ENCODE data around the gene FZR1. TPM values are rescaled to one million over a fixed set of nuclear protein-coding genes. Genes with fewer than 3 reads are reported as not detected.
A peak's percentile ranks its signal among the peaks of the same experiment; 100 is the strongest.
"Not testable (repeated sequence)": the region's sequence is repeated elsewhere in the genome, so short reads cannot be mapped to it uniquely, and the experiment has no call there.

The FZR1 gene
- total RNA-seq, 1 donor from 2014 or later = 46.6 TPM

DNA sequence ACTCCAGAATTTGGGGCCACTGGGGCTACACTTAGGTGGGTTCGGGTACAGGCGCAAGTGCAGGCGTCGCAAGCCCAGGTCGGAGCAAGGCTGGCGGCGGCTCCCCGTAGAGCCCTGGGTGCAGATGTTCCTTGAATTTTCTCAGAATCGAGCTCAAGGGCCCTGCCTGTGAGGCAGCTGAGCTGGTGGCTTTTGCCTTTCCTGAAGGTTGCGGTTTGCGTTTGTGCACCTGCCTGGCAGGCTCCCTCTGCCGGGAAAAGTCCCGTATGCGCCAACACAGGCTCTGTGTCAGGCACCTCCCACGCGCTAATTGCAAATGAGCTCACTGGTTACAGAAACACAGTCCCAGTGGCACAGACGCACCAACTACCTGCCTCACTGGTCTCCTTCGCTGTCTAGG lies 11.6 kb upstream of the FZR1 start:
- DNase-seq (ENCODE audit: low read depth, low spot score) = no peak

DNA sequence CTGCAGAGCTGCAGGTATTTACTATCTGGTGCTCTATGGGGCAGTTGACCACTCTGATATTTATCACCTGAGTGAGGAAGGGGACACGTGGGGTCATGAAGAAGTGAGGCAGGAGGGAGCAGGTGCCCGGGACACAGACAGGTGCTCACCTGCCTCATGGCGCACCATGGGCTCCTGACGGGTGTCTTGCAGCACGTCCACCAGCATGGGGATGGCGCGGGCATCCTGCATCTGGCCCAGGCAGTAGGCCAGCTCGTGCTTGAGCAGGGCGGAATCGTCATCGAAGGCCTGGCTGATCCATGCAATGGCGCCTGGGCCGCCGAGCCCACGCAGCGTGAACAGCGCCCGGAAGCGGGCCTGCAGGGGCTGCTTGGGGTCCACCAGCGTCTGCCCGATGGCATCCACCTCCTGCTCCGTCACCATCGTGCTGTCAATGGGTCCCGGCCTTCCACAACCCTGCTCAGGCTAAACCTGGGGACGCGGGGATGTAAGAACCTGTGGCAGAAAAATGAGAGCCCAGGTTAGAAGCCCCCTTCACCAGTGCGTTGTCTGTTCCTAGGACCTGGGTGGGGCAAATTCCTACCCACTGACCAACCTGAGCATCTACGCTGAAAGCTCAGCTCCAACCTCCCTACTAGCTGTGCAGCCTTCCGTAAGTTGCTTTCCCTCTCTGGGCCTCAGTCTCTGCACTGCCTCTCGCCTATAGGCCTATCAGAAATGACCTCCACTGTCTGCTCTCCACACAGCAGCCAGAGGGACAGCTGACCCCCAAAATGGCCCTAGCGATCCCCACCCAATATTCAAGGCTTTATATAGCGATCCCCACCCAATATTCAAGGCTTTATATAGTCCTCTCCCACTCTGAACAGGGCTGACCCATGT lies 9.5 kb upstream of the FZR1 start:
- DNase-seq (ENCODE audit: low read depth, low spot score) = no peak

DNA sequence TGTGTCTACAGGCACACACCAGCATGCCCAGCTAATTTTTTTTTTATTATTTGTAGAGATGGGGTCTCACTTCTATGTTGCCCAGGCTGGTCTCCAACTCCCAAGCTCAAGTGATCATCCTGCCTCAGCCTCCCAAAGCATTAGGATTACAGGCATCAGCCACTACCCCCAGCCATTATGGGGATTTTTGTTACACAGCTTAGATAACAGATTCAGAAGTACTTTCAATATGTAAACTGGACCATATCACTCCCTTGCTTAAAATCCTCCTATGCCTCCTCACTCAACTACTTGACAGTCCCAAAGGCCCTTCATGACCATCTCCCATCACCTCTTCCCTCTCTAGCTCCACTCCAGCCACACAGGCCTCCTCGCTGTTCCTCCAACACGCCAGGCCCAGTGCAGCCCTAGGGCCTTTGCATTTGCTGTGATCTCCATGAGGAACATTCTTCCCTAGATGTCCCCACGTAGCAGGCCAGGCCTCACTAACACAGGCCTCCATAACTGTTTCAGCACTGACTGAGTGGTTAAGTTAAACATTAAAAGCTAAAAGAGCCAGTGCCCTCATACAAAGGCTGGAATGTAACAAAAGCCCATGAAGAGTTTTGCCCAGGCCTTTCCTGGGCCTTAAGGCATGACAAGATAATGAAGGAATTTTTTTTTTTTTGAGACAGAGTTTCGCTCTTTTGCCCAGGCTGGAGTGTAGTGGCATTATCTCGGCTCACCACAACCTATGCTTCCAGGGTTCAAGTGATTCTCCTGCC lies 8.2 kb upstream of the FZR1 start:
- DNase-seq (ENCODE audit: low read depth, low spot score) = no peak

DNA sequence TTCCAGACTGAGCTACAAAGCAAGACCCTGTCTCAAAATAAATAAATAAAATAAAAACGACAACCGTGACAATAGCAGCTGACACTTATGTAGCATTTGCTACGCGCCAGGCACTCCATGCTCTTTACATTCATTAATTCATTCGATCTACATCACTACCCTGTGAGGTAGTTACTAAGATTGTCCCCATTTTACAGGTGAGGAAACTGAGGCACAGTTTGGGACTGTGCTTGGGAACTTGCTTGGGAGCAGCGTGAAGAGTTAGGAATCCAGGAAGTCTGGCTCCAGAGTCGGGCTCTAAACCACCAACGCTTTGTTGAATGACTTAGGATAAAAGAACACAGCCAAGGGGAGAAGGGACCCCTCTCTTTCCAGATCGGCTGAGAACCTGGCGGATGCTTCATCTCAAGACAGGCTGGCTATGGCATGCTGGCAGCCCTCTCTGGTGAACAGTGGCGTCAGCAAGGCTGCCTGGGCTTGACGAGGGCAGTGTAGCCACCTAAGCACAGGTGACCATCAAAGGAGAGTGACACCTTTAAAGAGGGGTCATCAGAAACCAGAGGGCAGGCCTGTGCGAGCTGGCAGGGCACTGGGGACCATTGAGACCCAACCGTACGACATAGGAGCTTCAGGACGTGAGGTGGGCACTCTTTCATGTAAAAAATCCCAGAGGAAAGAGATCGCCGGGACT lies 6.2 kb upstream of the FZR1 start:
- no peak for DNase-seq (ENCODE audit: low read depth, low spot score)

DNA sequence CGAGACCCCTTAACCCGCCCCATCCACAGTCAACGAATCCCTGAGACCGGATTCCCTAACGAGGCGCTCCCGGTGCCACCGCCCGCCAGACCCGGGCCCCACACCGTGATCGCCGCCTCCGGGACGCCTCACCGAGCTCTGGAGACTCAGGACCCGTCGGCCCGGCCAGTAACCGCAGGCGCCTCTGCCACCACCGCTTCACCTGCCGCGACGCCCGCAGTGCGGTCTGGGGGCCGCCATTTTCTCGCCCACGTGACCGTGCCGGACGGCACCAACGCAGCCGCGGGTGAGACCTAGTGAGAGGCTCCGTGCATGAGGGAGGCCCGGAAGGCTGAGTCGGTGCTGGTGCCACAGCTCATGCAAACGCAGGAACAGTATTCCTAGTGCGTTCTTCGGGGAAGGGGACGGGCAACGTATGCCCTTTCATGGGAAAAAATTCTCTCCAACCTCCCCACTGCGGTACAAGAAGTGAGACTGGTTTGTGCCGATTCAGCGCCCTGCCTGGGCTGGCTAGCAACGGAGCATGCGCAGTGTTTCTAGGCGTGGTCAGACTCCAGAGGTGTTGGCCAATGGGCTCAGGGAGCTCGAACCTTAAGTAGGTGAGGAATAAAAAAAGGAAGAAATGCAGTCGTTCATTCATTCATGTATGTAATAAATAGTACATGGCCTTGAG lies 5.5 kb upstream of the FZR1 start, which contains the start of gene DOHH:
TSS of gene DOHH (minus strand) at position 246 of the 673 bp plus-strand sequence. CDS start 3,860 bp downstream, outside the sequence.
- DNase-seq (ENCODE audit: low read depth, low spot score) = peak; percentile 88

DNA sequence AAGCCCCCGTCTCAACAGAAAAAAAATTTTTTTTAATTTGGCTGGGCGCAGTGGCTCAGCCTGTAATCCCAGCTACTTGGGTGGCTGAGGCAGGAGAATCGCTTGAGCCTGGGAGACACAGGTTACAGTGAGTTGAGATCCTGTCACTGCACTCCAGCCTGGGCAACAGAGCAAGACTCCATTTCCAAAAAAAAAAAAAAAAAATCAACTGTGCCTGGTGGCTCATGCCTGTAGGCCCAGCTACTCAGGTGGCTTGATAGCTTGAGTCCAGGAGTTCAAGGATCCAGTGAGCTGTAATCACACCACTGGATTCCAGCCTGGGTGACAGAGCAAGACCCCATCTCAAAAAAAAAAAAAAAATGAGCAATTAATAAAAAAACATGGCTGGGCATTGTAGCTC lies 4.3 kb upstream of the FZR1 start:
- no peak for DNase-seq (ENCODE audit: low read depth, low spot score)

DNA sequence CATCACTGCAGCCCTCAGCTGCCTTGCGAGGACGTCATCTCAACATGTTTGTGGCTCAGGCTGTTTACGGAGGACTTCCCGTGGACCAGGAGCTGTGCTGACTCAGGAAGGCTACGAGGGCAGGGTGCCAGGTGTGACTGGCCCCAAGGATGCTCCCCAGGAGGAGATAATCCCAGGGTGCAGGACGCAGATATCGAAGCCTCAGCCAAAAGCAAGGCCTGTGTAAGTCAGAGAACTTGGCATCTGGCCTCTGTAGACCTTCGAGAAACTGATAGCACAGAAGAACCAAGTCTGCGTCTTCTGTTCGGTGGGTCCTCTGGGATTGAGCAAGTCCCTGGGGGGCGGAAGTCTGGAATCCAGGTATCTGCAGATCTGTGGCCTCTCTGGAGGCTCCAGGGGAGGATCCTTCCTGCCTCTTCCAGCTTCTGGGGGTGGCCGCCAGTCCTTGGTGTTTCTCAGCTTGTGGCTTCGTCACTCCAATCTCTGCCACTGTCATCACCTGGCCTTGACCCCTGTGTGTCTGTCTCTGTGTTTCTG lies 3.0 kb upstream of the FZR1 start:
- no peak for DNase-seq (ENCODE audit: low read depth, low spot score)

DNA sequence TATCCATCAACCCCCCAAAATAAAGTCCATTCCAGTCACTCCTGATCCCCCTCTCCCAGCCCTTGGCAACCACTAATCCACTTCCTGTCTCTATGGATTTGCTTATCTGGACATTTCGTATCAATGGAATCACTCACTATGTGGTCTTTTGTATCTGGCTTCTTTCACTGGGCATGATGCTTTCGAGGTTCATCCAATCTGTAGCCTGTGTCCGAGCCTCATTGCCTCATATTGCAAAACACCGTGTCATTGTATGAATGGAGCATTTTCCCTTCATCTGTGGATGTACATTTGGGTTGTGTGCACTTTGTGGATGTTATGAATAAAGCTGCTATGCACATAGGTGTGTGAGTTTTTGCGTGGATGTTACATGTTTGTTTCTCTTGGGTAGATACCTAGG lies 1.4 kb upstream of the FZR1 start:
- DNase-seq (ENCODE audit: low read depth, low spot score) = no peak

DNA sequence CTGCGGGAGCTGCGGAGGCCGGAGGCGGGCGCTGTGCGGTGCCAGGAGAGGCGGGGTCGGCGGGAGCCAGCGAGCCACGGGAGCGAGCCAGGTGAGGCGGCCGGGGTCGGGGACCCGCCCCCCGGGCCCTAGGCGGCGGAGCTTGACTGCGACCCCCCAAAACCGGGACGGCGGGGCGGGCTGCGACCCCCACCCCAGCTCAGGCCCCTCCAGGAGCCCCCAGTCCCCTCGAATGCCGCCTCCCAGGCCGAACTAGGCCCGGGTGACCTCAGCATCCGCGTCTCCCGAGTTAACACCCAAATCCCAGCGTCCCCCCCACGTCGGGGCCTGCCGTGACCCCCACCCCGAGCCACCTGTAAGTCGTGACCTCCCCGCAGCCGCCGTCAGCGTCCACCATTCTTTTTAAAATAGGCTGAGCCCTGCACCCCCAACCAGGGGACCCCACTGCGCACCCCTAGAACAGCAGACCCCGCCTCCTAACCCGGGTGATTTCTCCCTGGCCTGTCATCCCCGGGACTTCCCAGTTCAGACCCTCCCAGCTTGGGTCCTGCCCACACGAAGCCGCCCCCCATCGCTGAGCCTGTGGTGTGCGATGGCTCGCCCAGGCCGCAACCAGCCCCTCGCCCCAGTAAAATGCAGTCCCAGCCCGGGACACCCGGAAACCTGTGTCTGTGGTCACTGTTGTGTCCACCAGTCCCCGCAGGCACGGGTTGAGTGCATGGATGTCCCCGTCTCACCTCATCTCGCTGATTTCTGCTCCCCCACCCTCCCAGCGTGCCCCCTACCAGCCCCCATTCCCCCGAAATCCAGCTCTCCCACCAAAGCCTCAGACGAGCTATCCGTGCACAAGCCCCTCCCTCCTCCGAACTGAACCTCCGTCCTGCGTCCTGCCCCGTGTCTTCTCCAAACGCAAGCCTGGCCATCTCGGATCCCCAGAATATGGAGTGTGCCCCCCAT lies 551 bp downstream of the FZR1 start:
- DNase-seq (ENCODE audit: low read depth, low spot score) = no peak

DNA sequence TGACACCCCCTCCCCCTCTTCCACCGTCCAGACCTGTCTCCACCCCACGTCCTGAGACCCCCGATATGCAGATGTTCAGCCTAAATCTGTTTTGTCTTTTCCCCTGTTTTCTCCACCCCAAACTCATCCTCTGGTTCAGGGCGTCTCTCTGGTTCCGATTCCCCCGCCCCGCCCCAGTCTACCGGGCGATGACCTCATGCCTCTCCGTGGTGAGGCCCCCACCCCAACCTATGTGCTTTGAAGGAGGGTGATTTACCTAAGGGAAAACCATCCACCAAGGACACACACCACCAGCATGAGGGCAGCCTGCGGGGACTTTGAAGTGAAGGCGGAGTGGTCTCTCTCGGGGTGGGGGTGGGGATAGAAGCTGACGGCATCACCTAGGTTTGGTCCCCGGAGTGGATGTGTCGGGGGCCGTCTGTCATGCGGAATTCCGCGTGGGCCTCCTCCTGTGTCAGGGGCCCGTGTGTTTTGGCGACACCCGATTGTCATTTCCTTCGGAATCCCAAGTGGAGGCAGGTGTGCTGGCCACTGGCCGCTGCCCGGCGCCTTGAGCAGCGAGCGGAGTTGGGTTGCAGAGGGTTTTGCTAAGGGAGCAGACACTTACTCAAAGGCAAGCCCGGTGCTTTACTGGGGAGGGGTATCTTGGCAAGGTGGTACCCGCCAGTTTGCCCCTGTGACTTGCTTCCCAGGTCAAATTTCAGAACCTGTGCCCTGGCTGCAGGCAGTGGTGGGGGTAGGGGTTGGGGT lies 1.4 kb downstream of the FZR1 start:
- no peak for DNase-seq (ENCODE audit: low read depth, low spot score)

DNA sequence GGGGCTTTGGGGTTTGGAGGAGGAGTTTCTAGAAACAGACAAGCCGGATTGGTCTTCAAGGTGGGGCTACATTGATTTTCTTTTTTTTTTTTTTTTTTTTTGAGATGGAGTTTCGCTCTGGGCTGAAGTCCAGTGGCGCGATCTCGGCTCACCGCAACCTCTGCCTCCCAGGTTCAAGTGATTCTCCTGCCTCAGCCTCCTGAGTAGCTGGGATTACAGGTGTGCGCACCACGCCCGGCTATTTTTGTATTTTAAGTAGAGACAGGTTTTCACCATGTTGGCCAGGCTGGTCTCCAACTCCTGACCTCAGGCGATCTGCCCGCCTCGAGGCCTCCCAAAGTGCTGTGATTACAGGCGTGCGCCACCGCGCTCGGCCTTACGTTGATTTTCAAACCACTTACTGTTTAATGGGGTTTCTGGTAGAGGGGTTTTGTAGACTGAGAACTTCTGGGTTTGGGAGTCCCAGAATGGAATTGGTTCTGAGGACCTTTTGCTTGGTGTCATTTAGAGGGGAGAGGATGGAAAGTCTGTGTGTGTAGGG lies 2.1 kb downstream of the FZR1 start:
- not testable (repeated sequence) for DNase-seq (ENCODE audit: low read depth, low spot score)

DNA sequence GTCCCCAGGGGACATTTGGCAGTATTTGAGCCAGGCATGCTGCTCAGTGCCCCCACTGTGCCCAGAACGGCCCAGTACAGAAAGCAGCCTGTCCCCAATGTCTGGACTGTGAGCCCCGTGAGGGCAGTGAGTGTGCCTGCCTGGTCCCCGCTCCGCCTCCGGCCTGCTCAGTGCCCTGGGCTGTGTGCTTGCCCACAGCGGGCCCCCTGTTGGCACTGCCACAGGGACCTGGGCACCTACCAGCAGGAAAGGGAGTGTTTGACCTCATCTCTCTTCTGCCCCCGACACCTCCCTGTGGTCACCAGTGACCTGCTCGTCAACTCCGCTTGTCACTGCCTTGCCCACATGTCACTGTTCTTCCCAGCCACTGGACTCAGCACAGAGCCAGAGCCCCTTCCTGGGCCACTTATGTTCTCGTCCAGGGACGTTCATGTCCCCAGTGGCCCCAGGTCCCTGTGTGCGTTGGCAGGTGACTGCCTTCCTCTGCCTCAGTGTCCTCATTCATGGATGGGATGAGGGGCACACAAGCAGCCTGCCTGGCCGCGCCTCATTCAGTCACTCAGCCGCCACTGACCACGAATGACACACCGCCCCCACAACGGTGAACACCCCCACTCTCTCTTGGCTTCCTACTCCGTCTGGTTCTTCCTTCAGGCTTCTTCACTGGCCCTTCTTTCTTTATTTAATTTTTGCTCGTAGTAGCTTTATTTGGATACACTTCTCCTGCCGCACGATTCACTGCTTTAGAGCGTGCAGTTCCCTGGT lies 2.8 kb downstream of the FZR1 start:
- DNase-seq (ENCODE audit: low read depth, low spot score) = no peak

DNA sequence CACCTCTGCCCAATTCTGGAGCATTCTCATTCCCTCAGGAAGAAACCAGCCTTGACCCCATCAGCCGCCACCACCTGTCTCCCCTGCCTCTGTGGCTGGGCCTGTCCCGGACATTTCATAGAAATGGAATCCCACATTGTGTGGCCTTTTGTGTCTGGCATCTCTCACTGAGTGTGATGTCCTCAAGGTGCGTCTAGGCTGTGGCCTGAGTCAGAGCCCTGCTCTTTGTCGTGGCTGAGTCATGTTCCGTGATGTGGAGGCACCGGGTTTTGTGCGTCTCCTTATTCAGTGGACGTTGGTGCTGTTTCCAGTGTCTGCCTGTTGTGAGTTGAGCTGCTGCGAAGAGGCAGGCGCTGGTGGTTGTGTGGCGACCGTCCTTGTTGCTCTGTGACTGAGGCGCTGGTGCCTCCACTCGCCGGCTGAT lies 3.5 kb downstream of the FZR1 start:
- DNase-seq (ENCODE audit: low read depth, low spot score) = no peak

DNA sequence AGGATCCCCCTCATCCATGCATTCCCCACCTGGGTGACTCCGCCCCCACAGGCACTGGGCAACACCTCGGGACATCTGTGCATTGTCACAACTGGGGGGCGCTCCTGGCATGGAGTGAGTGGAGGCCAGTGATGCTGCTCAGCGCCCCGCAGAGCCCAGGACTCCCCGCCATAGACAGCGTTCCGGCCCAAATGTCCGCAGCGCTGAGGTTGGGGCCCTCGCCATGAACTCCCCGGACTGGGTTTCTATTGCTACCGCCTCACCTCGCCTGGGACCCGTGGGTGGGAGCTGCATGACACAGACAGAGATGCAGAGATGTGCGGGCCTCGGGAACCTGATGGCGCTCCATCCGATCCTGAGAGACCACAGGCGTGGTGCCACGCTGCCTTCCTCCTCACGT lies 4.6 kb downstream of the FZR1 start:
- DNase-seq (ENCODE audit: low read depth, low spot score) = no peak

DNA sequence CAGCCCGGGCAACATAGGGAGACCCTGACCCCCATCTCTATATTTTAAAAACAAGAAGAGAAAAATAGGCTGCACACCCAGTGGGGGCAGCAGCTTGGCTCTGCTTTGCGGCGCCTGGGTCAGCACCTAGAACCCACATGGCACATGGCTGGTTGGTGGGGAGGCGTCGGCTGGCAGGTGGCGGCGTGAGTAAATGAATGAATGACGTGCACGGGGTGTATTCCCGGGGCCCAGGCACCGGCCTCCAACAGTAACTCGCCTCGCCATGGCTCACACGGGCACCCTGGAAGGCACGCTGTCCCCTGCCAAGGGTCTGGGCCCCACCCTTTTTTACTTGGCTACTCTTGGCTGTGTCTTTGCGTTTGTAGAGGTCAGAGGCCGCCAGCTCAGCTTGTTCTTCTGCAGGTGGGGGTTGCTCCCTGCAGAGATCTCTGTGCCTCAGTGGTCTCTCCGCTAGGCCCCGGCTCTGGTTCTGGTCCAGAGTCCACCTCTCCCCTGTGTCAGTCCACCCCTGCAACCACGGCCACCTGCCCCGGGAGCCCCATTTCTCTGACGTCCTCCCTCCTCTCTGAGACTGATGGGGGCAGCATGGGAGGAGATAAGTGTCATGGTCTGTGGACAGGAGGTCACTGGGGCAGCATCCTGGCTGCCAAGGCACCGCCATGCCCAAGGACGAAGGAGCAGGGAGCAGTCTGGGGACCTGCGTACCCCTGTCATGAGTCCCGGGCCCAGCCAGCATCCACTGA lies 5.6 kb downstream of the FZR1 start:
- DNase-seq (ENCODE audit: low read depth, low spot score) = no peak

DNA sequence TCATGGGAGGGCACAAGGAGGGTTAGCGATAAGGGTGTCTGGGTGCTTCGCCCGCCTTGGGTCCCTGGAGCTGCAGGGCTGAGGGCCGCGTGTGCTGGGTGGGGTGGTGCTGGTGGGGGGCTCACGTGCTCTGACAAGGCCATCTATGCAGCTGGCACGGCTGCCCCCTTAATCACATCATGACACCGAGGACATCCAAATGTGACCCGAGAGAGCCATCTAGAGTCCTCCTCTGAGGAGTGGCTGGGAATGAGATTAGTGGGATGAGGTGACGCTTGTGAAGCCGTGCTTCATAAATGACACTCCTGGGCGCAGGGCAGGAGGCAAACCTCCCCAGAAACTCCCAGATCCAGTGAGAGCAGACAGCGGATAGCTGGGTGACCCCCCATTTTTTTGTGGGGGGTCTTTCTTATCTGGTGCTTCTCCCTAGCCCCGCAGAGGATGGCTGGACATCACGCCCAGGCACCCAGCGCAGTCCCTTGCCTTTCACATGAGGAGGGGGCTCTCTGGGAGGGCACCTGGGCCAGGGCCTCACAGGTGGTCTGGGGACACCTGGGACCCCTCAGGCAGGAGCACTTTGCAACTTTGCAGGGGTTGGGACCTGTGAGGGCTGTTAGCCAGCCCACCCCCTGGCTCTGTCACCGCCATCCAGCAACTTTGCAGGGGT lies 6.6 kb downstream of the FZR1 start:
- DNase-seq (ENCODE audit: low read depth, low spot score) = no peak

All from pulmonary artery endothelial cell (primary cell).